ENCODE measurements around the gene KCNN4. TPM values are rescaled to one million over a fixed set of nuclear protein-coding genes. Genes with fewer than 3 reads are reported as not detected.

The KCNN4 gene
- total and polyA plus RNA-seq, 2 donors (not counting 3 experiments of a cell fraction or from before 2014, with no cell fraction given) = 0.29 TPM; not detected in 1

GRCh38 chr19:43778651-43779050, 2.1 kb downstream of the KCNN4 start:
- TF ChIP-seq JUN (IDR thresholded peaks at IDR 0.05; ENCODE audit: borderline replicate concordance, insufficient read depth, insufficient read length, low read depth) (no peak), EZH2 (IDR thresholded peaks at IDR 0.05; ENCODE audit: borderline replicate concordance, low read depth, low read length, severe bottlenecking) (no peak), POLR2AphosphoS5 (IDR thresholded peaks at IDR 0.05; ENCODE audit: insufficient read depth, low read depth, low read length) (no peak), FOS (IDR thresholded peaks at IDR 0.05; ENCODE audit: borderline replicate concordance, insufficient read depth, low read length) (no peak), CTCF (IDR thresholded peaks at IDR 0.05; ENCODE audit: extremely low read depth in 1 of 2, insufficient read depth in 1 of 2, low read depth in 1 of 2, low read length in 2 of 2) (no peak), MAX (IDR thresholded peaks at IDR 0.05; ENCODE audit: insufficient read depth, insufficient read length) (no peak), POLR2A (IDR thresholded peaks at IDR 0.05; ENCODE audit: low read depth, low read length) (no peak), MYC (IDR thresholded peaks at IDR 0.05; ENCODE audit: low read depth, low read length) (no peak), GATA2 (IDR thresholded peaks at IDR 0.05; ENCODE audit: insufficient read depth, insufficient read length, low read depth, low read length) (no peak)
- dilution Hi-C loops (cut with MboI; ENCODE audit: extremely low pct_ligation_motif_present, low sequenced_read_pairs) (no loop called here), intact Hi-C loops (cut with micrococcal nuclease) (no loop called here)
- H3K4me1 ChIP-seq (ENCODE audit: control insufficient read depth, extremely low read depth, insufficient read depth, low read length) = peaks cover 25% of the 10 kb centered on the region
- no peak overlapping the region for H3K27ac ChIP-seq (ENCODE audit: insufficient read depth, low read depth, low read length)
- no peak for FAIRE-seq
- no peak for DNase-seq (ENCODE audit: low read depth, low spot score)
- BruUV-seq (replicated peaks) = no TSS peak
- H3K27me3 ChIP-seq (ENCODE audit: control insufficient read depth in 2 of 2, insufficient read depth in 2 of 2, low read length in 2 of 2) = no peaks in the 10 kb centered on the region
- H2AFZ ChIP-seq (ENCODE audit: low read depth, low read length) = no peak overlapping the region
- no peak overlapping the region for H3K4me2 ChIP-seq (ENCODE audit: insufficient read depth, low read length)
- ChIA-PET CTCF (interaction anchor here (0.7 to 6.8 kb wide), 4 partner anchors 12 to 109 kb away, joined by 3 to 114 read pairs (median 12); partner anchors contain the start of gene PLAUR), POLR2A (no interaction called here)
- H3K9me1 ChIP-seq (replicated peaks; ENCODE audit: control insufficient read depth, extremely low read depth, insufficient read depth, low read length) = no peaks in the 10 kb centered on the region
- no peak overlapping the region for H3K4me3 ChIP-seq (replicated peaks in 1 of 3; ENCODE audit: insufficient read depth in 1 of 3, low read depth in 1 of 3, low read length in 3 of 3)
- H3K9ac ChIP-seq (replicated peaks; ENCODE audit: extremely low read depth, insufficient read depth, low read length) = no peak overlapping the region
- H3K9me3 ChIP-seq (replicated peaks; ENCODE audit: control insufficient read depth, insufficient read depth, low read length) = no peaks in the 10 kb centered on the region
- H3K79me2 ChIP-seq (ENCODE audit: control insufficient read depth, insufficient read depth, low read length) = no peaks in the 10 kb centered on the region
- no peaks in the 10 kb centered on the region for H3K36me3 ChIP-seq (ENCODE audit: control insufficient read depth in 2 of 2, extremely low read depth in 1 of 2, insufficient read depth in 2 of 2, low read length in 2 of 2)
- H4K20me1 ChIP-seq (replicated peaks; ENCODE audit: control insufficient read depth, extremely low read depth, insufficient read depth, low read length) = no peaks in the 10 kb centered on the region
